ENCODE measurements around the gene MICA. TPM values are rescaled to one million over a fixed set of nuclear protein-coding genes. Genes with fewer than 3 reads are reported as not detected.

Gene MICA

DNA sequence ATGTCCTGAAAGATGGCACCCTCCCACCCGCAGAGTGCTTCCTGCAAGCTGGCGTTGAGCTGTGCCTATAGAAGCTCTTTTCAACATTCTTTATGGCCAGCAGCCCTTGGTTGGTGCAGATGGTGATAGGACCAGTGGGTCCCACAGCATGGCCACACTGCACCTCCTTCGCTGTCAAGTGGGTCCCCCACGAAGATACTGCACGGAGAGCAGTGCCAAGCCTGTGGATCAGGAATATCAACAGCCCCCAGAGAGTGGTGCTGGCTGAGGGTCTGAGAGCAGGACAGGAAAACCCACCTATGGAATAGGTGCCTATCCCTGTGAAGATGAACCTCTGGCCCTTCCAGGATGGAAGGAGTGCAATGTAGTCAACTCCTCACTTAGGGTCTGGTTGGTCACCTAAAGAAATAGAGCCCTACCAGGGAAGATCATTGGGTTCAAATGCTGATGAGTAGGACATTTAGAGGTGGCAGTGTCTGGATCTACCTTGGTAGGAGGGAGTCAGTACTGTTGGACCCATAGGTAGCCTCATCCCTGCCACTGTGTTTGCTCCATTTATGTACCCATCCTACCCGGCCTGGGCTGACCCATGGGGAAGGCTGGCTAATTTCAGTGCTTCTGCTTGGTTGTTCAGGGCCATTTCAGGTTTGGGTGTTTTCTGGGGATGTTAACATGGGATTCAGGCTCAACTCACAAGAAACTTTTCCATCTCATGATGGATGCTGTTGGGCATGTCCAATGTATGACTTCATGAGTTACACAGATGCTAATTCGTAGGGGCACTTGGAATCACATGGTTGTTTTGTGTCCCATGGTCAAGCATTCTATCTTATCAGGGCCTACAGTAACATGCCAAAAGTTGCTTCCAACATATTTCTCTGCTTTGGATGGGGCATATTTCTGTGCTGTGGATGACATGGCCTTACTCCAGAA is 61.1 kb downstream of the MICA start:
- Histone ChIP-seq H3K36me3 (replicated peaks in 1 of 2; ENCODE audit: control insufficient read depth in 2 of 2, insufficient read depth in 2 of 2, low read length in 2 of 2) (no peaks in the 10 kb centered on the region), H3K27ac (replicated peaks; ENCODE audit: low read length) (no peak overlapping the region), H4K91ac (ENCODE audit: low read depth, low read length, poor library complexity) (no peak overlapping the region), H3K23ac (ENCODE audit: low read depth, low read length, poor library complexity) (no peak overlapping the region), H3K4ac (ENCODE audit: low read length) (no peak overlapping the region), H2AFZ (ENCODE audit: low read length) (no peak overlapping the region), H3K79me1 (ENCODE audit: low read depth, low read length) (no peaks in the 10 kb centered on the region), H2AK5ac (ENCODE audit: low read depth, low read length) (no peak overlapping the region), H2BK120ac (ENCODE audit: low read depth, low read length) (no peak overlapping the region), H3K4me3 (ENCODE audit: low read length in 2 of 2) (no peak overlapping the region), H3K9ac (ENCODE audit: low read depth, low read length, poor library complexity) (no peak overlapping the region), H2BK12ac (ENCODE audit: low read length) (no peak overlapping the region), H3K18ac (ENCODE audit: low read length) (no peak overlapping the region), H3K9me3 (replicated peaks in 1 of 2; ENCODE audit: control insufficient read depth in 2 of 2, insufficient read depth in 1 of 2, low read depth in 1 of 2, low read length in 2 of 2) (no peaks in the 10 kb centered on the region), H2BK5ac (ENCODE audit: low read length) (no peak overlapping the region), H3K14ac (ENCODE audit: low read length) (no peak overlapping the region), H3K4me1 (ENCODE audit: control insufficient read depth in 2 of 2, insufficient read depth in 1 of 2, low read depth in 1 of 2, low read length in 2 of 2) (peaks cover 6 to 20% of the 10 kb centered on the region in 2 donors), H4K8ac (ENCODE audit: low read depth, low read length) (no peak overlapping the region), H2BK15ac (ENCODE audit: low read length) (no peak overlapping the region), H3K4me2 (ENCODE audit: insufficient read depth, low read length, poor library complexity, severe bottlenecking) (no peak overlapping the region), H3K27me3 (ENCODE audit: control insufficient read depth in 3 of 3, insufficient read depth in 3 of 3, low read depth in 1 of 3, low read length in 3 of 3) (peaks cover 0 to 68% (median 0%) of the 10 kb centered on the region in 3 experiments)
- DNase-seq (ENCODE audit: low spot score) = no peak
- no CpG with 5 or more reads among the region's 7 CpGs for WGBS, 2 donors (ENCODE audit: extremely low coverage in 2 of 2, insufficient read length in 2 of 2, insufficient replicate concordance in 1 of 2)

Small RNA genes within 50 kb of the gene (small RNA-seq; reads per million reads assigned to genes)
- gene HLA-S (ENCODE audit: insufficient read depth) = not detected
- not detected for gene MIR6891 (ENCODE audit: insufficient read depth)
- gene RF00019 (ENCODE audit: insufficient read depth) = not detected
- not detected for gene RNU6-283P (ENCODE audit: insufficient read depth)
